HL-60 (cell line): ENCODE results near the gene MEF2C.

Experiments
- DNase-seq, 2 experiments: peaks; one replicate each; pipeline ENCODE4 v3.0.0-alpha.2; 2010 to 2020; ENCODE audit warnings: low read depth in 1 of 2, low spot score in 1 of 2
- H3K27ac ChIP-seq: fragments of 250-450 bp; sonication (Bioruptor Pico); replicated peaks from 2 replicates; pipeline ENCODE4 v1.5.1; 2020; ENCODE audit warnings: mild to moderate bottlenecking, moderate library complexity
- H3K27me3 ChIP-seq: fragments of 250-450 bp; sonication (Bioruptor Pico); 2 replicates; pipeline ENCODE4 v1.5.1; 2021; ENCODE audit warnings: mild to moderate bottlenecking, moderate library complexity; ENCODE audit not compliant: insufficient read depth, poor library complexity, severe bottlenecking
- H3K4me3 ChIP-seq: replicated peaks from 2 replicates; pipeline ENCODE4 v1.5.1; 2011; ENCODE audit warnings: mild to moderate bottlenecking, control low read depth, low read length; ENCODE audit not compliant: insufficient read depth
- CTCF ChIP-seq: IDR thresholded peaks from one replicate; pipeline ENCODE4 v1.5.1; 2011; ENCODE audit warnings: low read length, control low read depth, inconsistent platforms; ENCODE audit not compliant: insufficient read depth
- GABPA ChIP-seq: IDR thresholded peaks from 2 replicates; pipeline ENCODE4 v1.6.1; 2012; ENCODE audit warnings: low read depth
- POLR2AphosphoS5 ChIP-seq: IDR thresholded peaks from 2 replicates; pipeline ENCODE4 v1.6.1; 2012; ENCODE audit warnings: low read depth
- SPI1 ChIP-seq: IDR thresholded peaks from 2 replicates; pipeline ENCODE4 v1.6.1; 2012; ENCODE audit warnings: low read depth, mild to moderate bottlenecking, borderline replicate concordance
- TF ChIP-seq, protein P1 (sequence below): IDR thresholded peaks from 2 replicates; pipeline ENCODE4 v1.6.1; 2012; ENCODE audit warnings: low read depth; ENCODE audit not compliant: insufficient replicate concordance

Gene MEF2C

GRCh38 chr5:88688984-88689667, 193.9 kb downstream of the MEF2C start:
- Histone ChIP-seq H3K27ac (no peak overlapping the region), H3K27me3 (peaks cover 21% of the 10 kb centered on the region), H3K4me3 (no peak overlapping the region)
- TF ChIP-seq GABPA, result no peak
- no peak for TF ChIP-seq POLR2AphosphoS5
- TF ChIP-seq SPI1, result no peak
- TF ChIP-seq, protein P1, sequence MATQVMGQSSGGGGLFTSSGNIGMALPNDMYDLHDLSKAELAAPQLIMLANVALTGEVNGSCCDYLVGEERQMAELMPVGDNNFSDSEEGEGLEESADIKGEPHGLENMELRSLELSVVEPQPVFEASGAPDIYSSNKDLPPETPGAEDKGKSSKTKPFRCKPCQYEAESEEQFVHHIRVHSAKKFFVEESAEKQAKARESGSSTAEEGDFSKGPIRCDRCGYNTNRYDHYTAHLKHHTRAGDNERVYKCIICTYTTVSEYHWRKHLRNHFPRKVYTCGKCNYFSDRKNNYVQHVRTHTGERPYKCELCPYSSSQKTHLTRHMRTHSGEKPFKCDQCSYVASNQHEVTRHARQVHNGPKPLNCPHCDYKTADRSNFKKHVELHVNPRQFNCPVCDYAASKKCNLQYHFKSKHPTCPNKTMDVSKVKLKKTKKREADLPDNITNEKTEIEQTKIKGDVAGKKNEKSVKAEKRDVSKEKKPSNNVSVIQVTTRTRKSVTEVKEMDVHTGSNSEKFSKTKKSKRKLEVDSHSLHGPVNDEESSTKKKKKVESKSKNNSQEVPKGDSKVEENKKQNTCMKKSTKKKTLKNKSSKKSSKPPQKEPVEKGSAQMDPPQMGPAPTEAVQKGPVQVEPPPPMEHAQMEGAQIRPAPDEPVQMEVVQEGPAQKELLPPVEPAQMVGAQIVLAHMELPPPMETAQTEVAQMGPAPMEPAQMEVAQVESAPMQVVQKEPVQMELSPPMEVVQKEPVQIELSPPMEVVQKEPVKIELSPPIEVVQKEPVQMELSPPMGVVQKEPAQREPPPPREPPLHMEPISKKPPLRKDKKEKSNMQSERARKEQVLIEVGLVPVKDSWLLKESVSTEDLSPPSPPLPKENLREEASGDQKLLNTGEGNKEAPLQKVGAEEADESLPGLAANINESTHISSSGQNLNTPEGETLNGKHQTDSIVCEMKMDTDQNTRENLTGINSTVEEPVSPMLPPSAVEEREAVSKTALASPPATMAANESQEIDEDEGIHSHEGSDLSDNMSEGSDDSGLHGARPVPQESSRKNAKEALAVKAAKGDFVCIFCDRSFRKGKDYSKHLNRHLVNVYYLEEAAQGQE, result no peak
- TF ChIP-seq CTCF, result no peak
- no peak for DNase-seq

GRCh38 chr5:88688156-88688983, 194.6 kb downstream of the MEF2C start:
- no peak for DNase-seq
- Histone ChIP-seq H3K27ac (no peak overlapping the region), H3K4me3 (no peak overlapping the region), H3K27me3 (peaks cover 26% of the 10 kb centered on the region)
- TF ChIP-seq CTCF, result no peak
- TF ChIP-seq SPI1, result no peak

DNA sequence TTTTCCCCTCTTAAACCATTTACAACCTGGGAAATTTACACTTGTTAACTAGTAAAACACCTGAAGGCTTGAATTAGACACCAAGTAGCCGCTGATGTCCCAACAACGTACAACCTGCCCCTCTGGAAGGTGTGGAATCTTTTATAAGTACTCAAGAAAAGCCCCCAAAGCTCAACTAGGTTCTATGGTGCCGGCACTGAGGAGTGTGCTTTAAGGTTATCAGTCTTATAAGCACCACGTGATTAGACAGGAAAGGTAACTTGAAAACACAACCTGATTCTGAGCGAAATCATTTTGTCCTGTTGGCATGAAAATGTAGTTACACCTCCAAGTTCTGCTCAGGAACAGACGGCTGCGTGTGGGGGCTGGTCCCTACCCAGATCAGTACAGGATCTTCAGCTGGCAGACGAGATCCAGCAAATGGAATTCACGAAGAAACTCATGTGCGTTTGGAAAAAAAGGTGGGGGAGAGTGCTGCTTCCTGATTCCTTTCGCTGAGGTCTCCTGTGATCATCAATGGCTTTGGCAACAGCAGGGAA, 195.5 kb downstream of the MEF2C start:
- no peak overlapping the region for H3K27ac ChIP-seq
- TF ChIP-seq GABPA, result no peak
- no peak for TF ChIP-seq POLR2AphosphoS5
- no peak for TF ChIP-seq SPI1
- TF ChIP-seq, protein P1, result no peak
- no peak for TF ChIP-seq CTCF
- H3K27me3 ChIP-seq, result peaks cover 26% of the 10 kb centered on the region
- no peak overlapping the region for H3K4me3 ChIP-seq
- DNase-seq, result no peak
